Islet of Langerhans (tissue), 1 donor: Measurements from ENCODE around the gene CGB2.
"Not testable (repeated sequence)": the region's sequence is repeated elsewhere in the genome, so short reads cannot be mapped to it uniquely, and the experiment has no call there.

ENCODE experiments used
- FAIRE-seq: peaks from one replicate; lab custom pipeline; 2011; peaks lifted over from hg19 to GRCh38; lab: Jason Lieb, UNC

The CGB2 gene

DNA sequence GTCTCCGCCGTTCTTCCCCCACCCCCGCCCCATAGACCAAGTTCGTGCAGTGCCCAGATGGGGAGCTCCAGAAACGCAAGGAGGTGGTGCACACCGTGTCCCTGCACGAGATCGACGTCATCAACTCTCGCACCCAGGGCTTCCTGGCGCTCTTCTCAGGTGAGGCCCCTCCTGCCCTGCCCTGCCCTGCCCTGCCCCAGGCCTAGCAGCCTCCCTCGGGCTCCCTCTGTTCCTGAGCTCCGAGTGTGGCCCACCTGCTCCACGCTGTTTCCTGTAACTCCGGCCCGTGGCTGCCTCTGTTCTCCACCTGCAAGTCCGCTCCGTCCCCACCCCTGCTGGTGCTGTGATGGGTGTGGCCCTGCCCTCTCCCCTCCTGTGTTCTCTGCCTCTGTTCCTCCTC, 21.2 kb upstream of the CGB2 start:
- no peak for FAIRE-seq

- no peak for FAIRE-seq
Measured at GRCh38 chr19:49011194-49011593, 20.5 kb upstream of the CGB2 start.

DNA sequence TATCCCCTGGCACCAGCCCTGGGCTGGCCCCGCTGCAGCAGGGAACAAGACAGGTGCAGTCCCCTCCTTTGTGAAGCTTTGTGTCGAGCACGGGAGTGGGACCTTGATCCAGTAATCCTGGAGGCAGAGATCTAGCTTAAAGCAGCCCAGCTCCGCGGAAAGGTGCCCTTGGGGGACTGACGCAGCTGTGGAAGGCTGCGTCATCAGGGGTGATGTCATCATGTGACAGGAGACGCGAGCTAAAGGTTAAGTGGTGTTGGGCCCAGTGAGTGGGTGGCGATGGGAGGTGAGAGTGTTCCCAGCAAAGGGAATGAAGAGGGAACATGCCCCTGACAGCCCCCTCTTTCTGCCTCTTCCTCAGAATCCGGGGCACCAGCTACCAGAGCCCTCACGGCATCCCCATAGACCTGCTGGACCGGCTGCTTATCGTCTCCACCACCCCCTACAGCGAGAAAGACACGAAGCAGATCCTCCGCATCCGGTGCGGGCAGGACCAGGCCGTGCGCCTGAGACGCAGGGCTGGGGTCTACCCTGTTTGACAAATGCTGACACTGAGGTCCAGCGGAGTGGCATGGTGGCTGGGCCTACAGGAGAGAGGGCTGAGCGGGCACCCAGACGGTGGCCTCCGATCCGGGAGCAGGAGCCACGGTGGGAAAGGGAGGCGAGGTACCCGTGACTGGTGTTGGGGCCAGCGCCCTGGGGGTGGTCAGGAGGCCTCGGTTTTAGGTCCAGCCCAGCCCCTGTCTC, 17.4 kb upstream of the CGB2 start:
- no peak for FAIRE-seq

DNA sequence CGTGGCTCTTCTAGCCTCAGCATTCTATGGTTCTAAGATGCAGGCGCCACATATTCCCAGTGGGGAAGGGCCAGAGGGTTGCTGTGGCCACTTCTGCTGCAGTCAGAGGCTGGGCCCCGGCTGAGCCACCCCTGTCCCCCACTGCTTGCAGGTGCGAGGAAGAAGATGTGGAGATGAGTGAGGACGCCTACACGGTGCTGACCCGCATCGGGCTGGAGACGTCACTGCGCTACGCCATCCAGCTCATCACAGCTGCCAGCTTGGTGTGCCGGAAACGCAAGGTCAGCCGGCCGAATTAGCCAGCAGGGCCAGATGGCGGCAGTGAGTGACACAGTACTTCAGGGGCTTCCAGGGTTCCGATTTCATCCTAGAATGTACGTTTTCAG, 16.8 kb upstream of the CGB2 start:
- FAIRE-seq: no peak

DNA sequence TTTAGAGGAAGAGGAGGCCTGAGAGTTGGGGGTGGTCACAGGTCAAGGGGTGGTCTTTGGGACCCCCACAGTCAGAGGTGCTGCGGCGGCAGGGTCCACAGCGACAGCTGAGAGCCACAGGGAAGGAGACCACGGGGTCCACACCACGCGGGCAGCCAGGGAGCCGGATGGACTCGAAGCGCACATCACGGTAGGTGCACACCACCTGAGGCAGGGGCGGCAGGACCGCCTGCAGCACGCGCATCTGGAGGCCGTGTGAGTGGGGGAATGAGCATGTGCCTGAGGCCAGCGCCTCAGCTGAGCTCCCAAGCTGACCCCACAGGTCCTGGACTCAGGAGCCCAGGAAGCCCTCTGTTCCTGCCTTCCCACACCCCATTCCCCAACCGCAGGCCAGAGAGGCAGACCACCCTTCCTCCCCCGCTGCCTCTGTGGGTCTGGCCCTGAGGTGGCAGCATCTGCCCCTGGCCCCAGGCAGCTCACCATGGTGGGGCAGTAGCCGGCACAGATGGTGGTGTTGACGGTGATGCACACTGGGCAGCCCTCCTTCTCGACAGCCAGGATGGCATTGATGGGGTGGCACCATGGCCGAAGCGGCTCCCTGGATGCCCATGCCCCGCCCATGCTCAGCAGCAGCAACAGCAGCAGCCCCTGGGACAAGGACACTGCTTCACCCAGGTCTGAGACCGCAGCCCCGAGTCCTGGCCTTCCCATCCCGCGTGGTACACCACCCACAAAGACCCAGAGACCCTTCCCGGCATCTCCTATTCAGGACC, 15.4 kb upstream of the CGB2 start:
- FAIRE-seq: no peak

- FAIRE-seq: no peak
Measured at GRCh38 chr19:49017041-49017665, 14.5 kb upstream of the CGB2 start, which contains the start of gene LHB. Gene LHB (minus strand): TSS chr19:49017091. CDS start chr19:49017081, 10 bp downstream.

DNA sequence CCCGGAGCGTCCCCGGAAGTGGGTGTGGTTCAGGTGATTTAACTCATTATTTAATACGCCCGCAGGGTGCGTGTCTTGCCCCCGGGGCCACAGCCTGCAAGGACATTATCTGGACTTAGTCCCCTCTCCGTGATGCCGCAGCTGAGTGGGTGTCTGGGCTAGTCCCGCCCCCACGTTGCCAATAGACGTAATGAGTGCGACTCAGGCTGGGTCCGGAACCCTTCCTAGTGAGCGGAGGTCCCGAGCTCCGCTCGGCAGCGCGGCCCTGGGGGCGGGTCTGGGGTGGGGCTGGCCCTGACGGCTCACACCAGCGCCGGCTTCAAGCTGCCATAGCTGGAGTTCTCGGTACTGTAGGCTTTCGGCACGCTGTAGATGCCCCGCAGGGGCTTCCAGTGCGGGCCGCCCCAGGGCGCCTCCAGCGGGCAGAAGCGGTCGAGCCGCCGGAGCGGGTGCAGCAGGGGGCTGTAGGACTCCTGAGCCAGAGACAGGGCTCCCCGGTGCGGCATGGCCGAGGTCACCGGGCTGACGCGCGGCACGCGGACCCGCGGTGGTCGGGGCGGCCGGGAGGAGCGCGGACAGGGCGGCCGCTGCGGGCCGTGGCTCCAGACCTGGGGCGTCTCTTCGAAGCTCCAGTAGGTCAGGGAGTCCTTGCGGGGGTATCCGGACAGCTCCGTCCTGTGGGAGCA, 13.9 kb upstream of the CGB2 start:
- no peak for FAIRE-seq

DNA sequence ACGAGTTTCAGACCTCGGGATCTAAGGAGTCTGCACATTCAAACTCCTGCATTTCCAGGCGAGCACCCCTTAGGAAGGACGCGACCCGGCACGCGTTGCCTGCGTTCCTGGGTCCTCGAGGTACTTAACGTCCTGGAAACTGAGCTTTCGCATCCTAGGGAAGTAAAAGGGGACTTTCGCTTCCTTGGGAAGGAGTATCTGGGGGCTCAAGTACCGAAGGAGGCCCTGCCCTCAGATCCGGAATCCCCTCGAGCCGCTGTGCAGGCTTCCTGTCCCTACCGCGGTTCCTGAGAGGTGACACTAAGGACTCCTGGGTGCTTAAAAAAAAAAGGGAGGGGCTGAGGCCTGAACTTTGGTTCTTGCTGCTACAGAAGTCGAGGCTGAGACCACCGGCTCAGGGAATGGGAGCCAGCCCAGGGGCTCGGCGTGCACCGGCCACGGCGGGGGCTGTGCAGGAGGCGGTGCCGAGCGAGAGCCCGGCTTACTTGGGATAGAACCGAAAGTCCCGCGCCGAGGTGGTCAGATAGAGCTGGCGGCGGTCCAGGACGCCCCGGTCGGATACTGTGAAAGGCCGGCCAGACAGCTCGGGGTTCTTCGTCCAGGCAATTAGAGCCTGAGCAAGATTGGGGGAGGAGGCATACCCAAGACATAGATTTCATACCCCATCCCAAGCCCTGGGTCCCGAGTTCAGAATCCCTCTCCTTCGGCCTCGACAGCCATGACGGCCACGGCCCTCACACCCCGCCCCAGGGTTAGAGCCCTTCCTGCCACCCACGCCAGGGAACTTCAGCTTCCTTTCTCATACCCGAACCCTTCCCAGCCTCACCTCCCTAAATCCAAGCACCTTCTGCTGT, 13.1 kb upstream of the CGB2 start:
- FAIRE-seq: not testable (repeated sequence)

DNA sequence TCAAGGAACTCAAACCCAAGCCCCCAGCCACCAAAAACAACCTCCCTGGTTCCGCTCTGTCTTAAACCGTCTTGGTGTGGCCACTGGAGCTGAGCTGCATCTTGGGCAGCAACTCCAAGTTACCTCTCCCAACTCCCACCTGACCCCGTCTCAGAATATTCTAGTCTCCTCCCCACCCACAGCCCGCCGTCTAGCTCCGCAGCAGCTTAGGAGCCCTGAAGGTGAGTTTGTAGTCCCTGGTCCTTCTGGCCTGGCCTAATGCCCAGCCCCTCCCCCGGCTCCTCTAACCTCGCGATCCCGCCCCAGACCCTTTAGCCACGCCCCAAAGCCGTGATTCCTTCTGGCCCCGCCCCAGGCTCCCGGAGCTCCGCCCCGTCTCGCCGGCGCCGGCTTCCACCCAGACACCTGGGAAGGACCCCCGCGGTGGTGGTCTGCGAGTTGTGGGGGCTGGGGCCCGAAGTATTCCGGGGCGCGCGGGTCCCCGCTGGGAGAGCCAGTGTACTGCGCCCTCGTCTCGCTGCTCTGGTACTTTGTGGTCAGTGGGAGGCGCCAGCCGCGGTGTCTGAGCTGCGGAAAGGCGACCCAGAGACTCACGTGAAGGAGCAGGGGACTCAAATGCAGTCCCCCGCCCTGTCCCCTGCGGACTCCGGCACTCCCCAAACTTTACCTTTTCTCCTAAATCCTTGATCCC, 12.3 kb upstream of the CGB2 start:
- FAIRE-seq: no peak

- FAIRE-seq: no peak
Measured at GRCh38 chr19:49020342-49020741, 11.3 kb upstream of the CGB2 start.

GRCh38 chr19:49020931-49021895, 10.5 kb upstream of the CGB2 start:
- FAIRE-seq: no peak

GRCh38 chr19:49022116-49022515, 9.6 kb upstream of the CGB2 start:
- FAIRE-seq: no peak

DNA sequence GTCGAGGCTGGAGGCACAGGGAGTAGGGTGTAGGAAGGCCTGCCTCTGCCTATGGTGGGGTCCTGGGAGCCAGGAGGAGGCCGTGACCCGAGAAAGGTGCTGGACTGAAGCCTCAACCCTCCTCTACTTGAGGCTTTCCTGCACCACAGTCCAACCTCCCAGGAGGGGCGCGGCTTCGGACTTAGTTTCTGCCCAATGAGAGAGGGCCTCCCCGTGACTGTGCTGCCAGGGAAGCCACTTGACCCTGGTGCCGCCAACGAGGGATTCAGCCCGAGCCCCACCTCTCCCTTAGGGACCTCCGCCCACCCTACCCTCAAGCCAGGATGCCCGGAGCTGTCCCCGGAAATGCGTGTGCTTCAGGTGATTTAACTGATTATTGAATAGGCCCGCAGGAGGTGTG, 7.5 kb upstream of the CGB2 start, which contains the start of gene CGB3:
Gene CGB3, minus strand, starts transcription at position 101 of the 400 bp plus-strand sequence. CDS start 362 bp downstream, outside the sequence.
- FAIRE-seq: not testable (repeated sequence)

DNA sequence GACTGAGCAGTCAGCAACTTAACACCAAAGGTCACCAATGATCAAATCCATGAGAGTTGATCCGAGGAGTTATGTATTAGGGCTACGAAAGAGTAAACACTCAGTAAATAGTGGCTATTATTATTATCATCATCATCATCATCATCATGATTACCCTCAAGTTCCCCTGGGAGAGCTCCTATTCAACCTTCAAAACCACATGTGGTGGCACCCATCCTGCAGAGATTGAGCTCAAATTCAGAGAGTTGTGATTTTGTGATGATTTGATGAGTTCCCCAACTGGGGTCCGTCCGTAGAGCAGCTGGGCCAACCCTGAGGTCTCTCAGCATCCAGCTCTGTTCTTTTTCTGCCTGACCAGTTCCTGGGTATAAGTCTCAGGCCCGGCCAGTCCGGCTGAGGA, 6.6 kb upstream of the CGB2 start:
- FAIRE-seq: not testable (repeated sequence)

- FAIRE-seq: not testable (repeated sequence)
Measured at GRCh38 chr19:49025599-49025998, 6.1 kb upstream of the CGB2 start.

- not testable (repeated sequence) for FAIRE-seq
Measured at GRCh38 chr19:49028686-49029085, 3.0 kb upstream of the CGB2 start.

- FAIRE-seq: not testable (repeated sequence)
Measured at GRCh38 chr19:49029749-49030148, 1.9 kb upstream of the CGB2 start.

GRCh38 chr19:49030323-49030722, 1.4 kb upstream of the CGB2 start:
- not testable (repeated sequence) for FAIRE-seq

DNA sequence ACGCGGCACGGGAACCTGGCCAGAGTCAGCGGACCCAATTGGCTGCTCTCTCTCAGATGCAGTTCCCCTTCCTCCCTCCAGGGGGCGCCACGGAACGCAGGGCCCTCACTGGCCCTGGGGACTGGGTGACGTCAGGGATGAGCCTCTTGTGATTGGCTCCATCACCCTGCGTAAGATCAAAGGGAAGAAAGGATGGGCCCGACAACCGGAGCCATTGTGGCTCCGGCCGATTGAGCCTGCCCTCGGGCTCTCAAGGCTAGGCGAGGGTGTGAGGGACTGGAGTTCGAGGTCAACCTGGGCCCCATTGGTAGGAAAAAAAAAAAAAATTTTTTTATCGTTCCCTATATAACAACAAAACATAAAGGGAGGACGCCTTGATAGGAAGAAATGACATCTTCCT, 5.1 kb downstream of the CGB2 start, which contains the start of gene CGB1:
Gene CGB1, minus strand, starts transcription at position 81 of the 400 bp plus-strand sequence. CDS start 184 bp downstream, outside the sequence.
- not testable (repeated sequence) for FAIRE-seq
